OCI-LY7 (cell line): ENCODE measurements around the gene CMTM7. TPM values are rescaled to one million over a fixed set of nuclear protein-coding genes. Genes with fewer than 3 reads are reported as not detected.

Experiments used
- BruUV-seq: library from RNA; stranded (reverse); fragments of 400-500 nt; replicated peaks from 2 replicates; lab custom pipeline; 2021; lab: Mats Ljungman, UMichigan
- CTCF ChIA-PET: fragments of 300-600 bp; sonication (Branson Sonifier 250); formaldehyde crosslinking; loops from one replicate; lab custom pipeline; 2022; ENCODE audit warnings: antibody characterized with exemption; ENCODE audit not compliant: unreplicated experiment; lab: Charles Lee
- POLR2A ChIA-PET: fragments of 300-600 bp; sonication (Branson Sonifier 250); formaldehyde crosslinking; loops from one replicate; lab custom pipeline; 2022; ENCODE audit warnings: antibody characterized with exemption; lab: Charles Lee
- DNase-seq: peaks from one replicate; pipeline ENCODE4 v3.0.0-alpha.2; 2015; ENCODE audit warnings: low spot score
- H2AFZ ChIP-seq: fragments of 200-600 bp; sonication (generic), shearing (Covaris generic); 2 replicates; pipeline ENCODE4 v1.6.1; 2014; ENCODE audit warnings: mild to moderate bottlenecking, antibody characterized with exemption, low read length, moderate library complexity
- H3K27ac ChIP-seq: fragments of 200-600 bp; sonication (generic); 2 replicates; pipeline ENCODE4 v1.5.1; 2014; ENCODE audit warnings: mixed run types, low read depth, mild to moderate bottlenecking, moderate library complexity, low read length, inconsistent platforms; ENCODE audit not compliant: poor library complexity, severe bottlenecking
- H3K36me3 ChIP-seq: fragments of 200-600 bp; sonication (generic); 2 replicates; pipeline ENCODE4 v1.6.1; 2014; ENCODE audit warnings: mild to moderate bottlenecking, antibody characterized with exemption, low read length, moderate library complexity, mixed read lengths; ENCODE audit not compliant: insufficient read depth
- H3K4me1 ChIP-seq: fragments of 200-600 bp; sonication (generic); 2 replicates; pipeline ENCODE4 v1.5.1; 2014; ENCODE audit warnings: mild to moderate bottlenecking, low read length; ENCODE audit not compliant: insufficient read depth, poor library complexity, severe bottlenecking
- H3K4me2 ChIP-seq: fragments of 200-600 bp; sonication (generic); 2 replicates; pipeline ENCODE4 v1.6.1; 2014; ENCODE audit warnings: mild to moderate bottlenecking, low read length
- H3K4me3 ChIP-seq: fragments of 200-600 bp; sonication (generic); 2 replicates; pipeline ENCODE4 v1.5.1; 2014; ENCODE audit warnings: mild to moderate bottlenecking, low read depth, low read length; ENCODE audit not compliant: poor library complexity, severe bottlenecking
- H3K79me2 ChIP-seq: fragments of 200-600 bp; sonication (generic); 2 replicates; pipeline ENCODE4 v1.6.1; 2016; ENCODE audit warnings: low read depth, mild to moderate bottlenecking, low read length, moderate library complexity, mixed read lengths; ENCODE audit not compliant: insufficient read depth
- H3K9me2 ChIP-seq: fragments of 200-600 bp; sonication (generic); 2 replicates; pipeline ENCODE4 v1.6.1; 2016; ENCODE audit warnings: mild to moderate bottlenecking, low read length, mixed read lengths; ENCODE audit not compliant: insufficient read depth
- H3K9me3 ChIP-seq: fragments of 200-600 bp; sonication (generic); 2 replicates; pipeline ENCODE4 v1.6.1; 2014; ENCODE audit warnings: mild to moderate bottlenecking, mixed run types, low read length, mixed read lengths
- H4K20me1 ChIP-seq: fragments of 200-600 bp; sonication (generic); 2 replicates; pipeline ENCODE4 v1.6.1; 2014; ENCODE audit warnings: mild to moderate bottlenecking, antibody characterized with exemption, low read length, moderate library complexity, mixed read lengths; ENCODE audit not compliant: insufficient read depth
- EZH2phosphoT487 ChIP-seq: fragments of 200-600 bp; sonication (generic); IDR thresholded peaks from 2 replicates; pipeline ENCODE4 v1.6.1; 2018; ENCODE audit warnings: low read depth, borderline replicate concordance, mild to moderate bottlenecking, mixed run types, antibody characterized with exemption, low read length, moderate library complexity, mixed read lengths
- intact Hi-C: fragments of 100-400 bp; cut with micrococcal nuclease; formaldehyde crosslinking; loops from one replicate; pipeline ENCODE4 v1.10.0; 2022; ENCODE audit not compliant: unreplicated experiment
- total RNA-seq, 2 experiments: library from RNA; depleted of rRNA in 1 of 2; stranded (reverse); fragments of >200 nt in 1 of 2; shearing (Covaris generic) in 1 of 2; gene quantifications; 2 replicates each; pipeline ENCODE4 v1.2.3, GENCODE V29; 2014 to 2022
- TF ChIP-seq, protein P1 (sequence below): fragments of 200-600 bp; sonication (generic); conservative IDR thresholded peaks from 2 replicates; pipeline ENCODE4 v1.5.1; 2014; ENCODE audit warnings: mild to moderate bottlenecking, antibody characterized with exemption, low read length, moderate library complexity, mixed read lengths

CMTM7 gene
- total RNA-seq, 2 experiments from 2014 or later, result 16.0 to 19.0 TPM

GRCh38 chr3:32404714-32405113 lies 13.1 kb downstream of the CMTM7 start:
- H3K36me3 ChIP-seq, result no peaks in the 10 kb centered on the region
- no peak overlapping the region for H3K4me2 ChIP-seq
- no peak overlapping the region for H3K27ac ChIP-seq
- no TSS peak for BruUV-seq
- H3K9me3 ChIP-seq, result no peaks in the 10 kb centered on the region
- H3K79me2 ChIP-seq, result peaks cover 15% of the 10 kb centered on the region; the same call in 1 of the 2 replicates
- H3K4me1 ChIP-seq, result peaks cover 34% of the 10 kb centered on the region
- H3K9me2 ChIP-seq, result no peaks in the 10 kb centered on the region
- no peak overlapping the region for H2AFZ ChIP-seq
- no peak overlapping the region for H3K4me3 ChIP-seq
- CTCF ChIA-PET, result interaction anchor here (0.5 kb wide), 1 partner anchor 571 kb away, joined by 3 read pairs; no protein-coding TSS in a partner anchor
- POLR2A ChIA-PET, result interaction anchor here (1.0 to 2.0 kb wide), 3 partner anchors 9 to 34 kb away, joined by 3 to 4 read pairs (median 4); no protein-coding TSS in a partner anchor
- H4K20me1 ChIP-seq, result no peaks in the 10 kb centered on the region
- no peak for TF ChIP-seq EZH2phosphoT487
- TF ChIP-seq, protein P1, sequence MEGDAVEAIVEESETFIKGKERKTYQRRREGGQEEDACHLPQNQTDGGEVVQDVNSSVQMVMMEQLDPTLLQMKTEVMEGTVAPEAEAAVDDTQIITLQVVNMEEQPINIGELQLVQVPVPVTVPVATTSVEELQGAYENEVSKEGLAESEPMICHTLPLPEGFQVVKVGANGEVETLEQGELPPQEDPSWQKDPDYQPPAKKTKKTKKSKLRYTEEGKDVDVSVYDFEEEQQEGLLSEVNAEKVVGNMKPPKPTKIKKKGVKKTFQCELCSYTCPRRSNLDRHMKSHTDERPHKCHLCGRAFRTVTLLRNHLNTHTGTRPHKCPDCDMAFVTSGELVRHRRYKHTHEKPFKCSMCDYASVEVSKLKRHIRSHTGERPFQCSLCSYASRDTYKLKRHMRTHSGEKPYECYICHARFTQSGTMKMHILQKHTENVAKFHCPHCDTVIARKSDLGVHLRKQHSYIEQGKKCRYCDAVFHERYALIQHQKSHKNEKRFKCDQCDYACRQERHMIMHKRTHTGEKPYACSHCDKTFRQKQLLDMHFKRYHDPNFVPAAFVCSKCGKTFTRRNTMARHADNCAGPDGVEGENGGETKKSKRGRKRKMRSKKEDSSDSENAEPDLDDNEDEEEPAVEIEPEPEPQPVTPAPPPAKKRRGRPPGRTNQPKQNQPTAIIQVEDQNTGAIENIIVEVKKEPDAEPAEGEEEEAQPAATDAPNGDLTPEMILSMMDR, result no peak
- no peak for DNase-seq
- intact Hi-C loops, result no loop called here

DNA sequence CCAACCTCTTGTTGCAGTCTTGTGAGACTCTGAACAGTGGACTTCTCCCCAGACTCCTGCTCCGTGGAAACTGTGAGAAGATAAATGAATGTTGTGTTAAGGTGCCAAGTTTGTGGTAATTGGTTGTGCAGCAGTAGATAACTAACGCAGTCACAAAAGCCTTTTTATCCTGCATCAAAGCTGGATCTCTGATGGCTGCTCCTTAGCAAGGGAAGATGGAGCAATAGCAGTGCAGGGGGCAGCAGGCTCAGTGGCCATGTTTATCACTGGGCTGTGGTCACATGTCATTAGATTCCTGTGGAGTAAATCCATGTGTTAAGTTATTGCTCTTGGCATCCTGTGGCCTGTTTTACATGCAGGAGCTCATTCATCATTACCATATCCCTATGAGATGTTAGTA lies 13.5 kb downstream of the CMTM7 start:
- peaks cover 34% of the 10 kb centered on the region for H3K4me1 ChIP-seq
- POLR2A ChIA-PET, result interaction anchor here (1.0 to 2.0 kb wide), 3 partner anchors 8 to 34 kb away, joined by 3 to 4 read pairs (median 4); no protein-coding TSS in a partner anchor

More for the DNA sequence above, 13.5 kb downstream of the CMTM7 start:
- Histone ChIP-seq H2AFZ (no peak overlapping the region), H3K9me2 (no peaks in the 10 kb centered on the region), H3K27ac (no peak overlapping the region), H3K36me3 (no peaks in the 10 kb centered on the region), H3K4me3 (no peak overlapping the region), H4K20me1 (no peaks in the 10 kb centered on the region), H3K79me2 (peaks cover 15% of the 10 kb centered on the region; the same call in 1 of the 2 replicates), H3K4me2 (no peak overlapping the region), H3K9me3 (no peaks in the 10 kb centered on the region)
- TF ChIP-seq, protein P1, result no peak
- DNase-seq, result no peak
- CTCF ChIA-PET, result interaction anchor here (0.5 kb wide), 1 partner anchor 571 kb away, joined by 3 read pairs; no protein-coding TSS in a partner anchor
- BruUV-seq, result no TSS peak
- intact Hi-C loops, result no loop called here
